ENCODE data around the gene MAP3K7. TPM values are rescaled to one million over a fixed set of nuclear protein-coding genes. Genes with fewer than 3 reads are reported as not detected.

MAP3K7 gene
- total RNA-seq, 2 donors from 2014 or later = 25.3 to 26.3 TPM

- DNase-seq (no peak), ATAC-seq (replicated peaks in 1 of 2) (no peak)
- no peak overlapping the region for H3K27ac Mint-ChIP-seq
- H3K9me3 Mint-ChIP-seq = no peaks in the 10 kb centered on the region
- no peaks in the 10 kb centered on the region for H3K36me3 Mint-ChIP-seq (ENCODE audit: insufficient read depth in 2 of 2)
- H3K4me1 Mint-ChIP-seq (ENCODE audit: low read depth) = peaks cover 10% of the 10 kb centered on the region
- H3K4me3 Mint-ChIP-seq = no peak overlapping the region
- H3K27me3 Mint-ChIP-seq (ENCODE audit: low read depth) = peaks cover 36% of the 10 kb centered on the region
Measured at GRCh38 chr6:90496258-90497016, 90.4 kb downstream of the MAP3K7 start.

- ATAC-seq (replicated peaks in 1 of 2) (no peak), DNase-seq (no peak)
- Mint-ChIP-seq H3K27me3 (ENCODE audit: low read depth) (peaks cover 36% of the 10 kb centered on the region), H3K27ac (no peak overlapping the region), H3K4me1 (ENCODE audit: low read depth) (peaks cover 10% of the 10 kb centered on the region), H3K9me3 (no peaks in the 10 kb centered on the region), H3K4me3 (no peak overlapping the region), H3K36me3 (ENCODE audit: insufficient read depth in 2 of 2) (no peaks in the 10 kb centered on the region)
Measured at GRCh38 chr6:90495216-90495817, 91.6 kb downstream of the MAP3K7 start.

GRCh38 chr6:90494067-90494780 lies 92.6 kb downstream of the MAP3K7 start:
- peaks cover 36% of the 10 kb centered on the region for H3K27me3 Mint-ChIP-seq (ENCODE audit: low read depth)
- ATAC-seq (replicated peaks in 1 of 2) (peak in 1 of 2 donors; percentile 11), DNase-seq (no peak)
- peaks cover 10% of the 10 kb centered on the region for H3K4me1 Mint-ChIP-seq (ENCODE audit: low read depth)
- H3K27ac Mint-ChIP-seq = no peak overlapping the region
- no peaks in the 10 kb centered on the region for H3K36me3 Mint-ChIP-seq (ENCODE audit: insufficient read depth in 2 of 2)
- H3K4me3 Mint-ChIP-seq = no peak overlapping the region
- H3K9me3 Mint-ChIP-seq = no peaks in the 10 kb centered on the region

DNA sequence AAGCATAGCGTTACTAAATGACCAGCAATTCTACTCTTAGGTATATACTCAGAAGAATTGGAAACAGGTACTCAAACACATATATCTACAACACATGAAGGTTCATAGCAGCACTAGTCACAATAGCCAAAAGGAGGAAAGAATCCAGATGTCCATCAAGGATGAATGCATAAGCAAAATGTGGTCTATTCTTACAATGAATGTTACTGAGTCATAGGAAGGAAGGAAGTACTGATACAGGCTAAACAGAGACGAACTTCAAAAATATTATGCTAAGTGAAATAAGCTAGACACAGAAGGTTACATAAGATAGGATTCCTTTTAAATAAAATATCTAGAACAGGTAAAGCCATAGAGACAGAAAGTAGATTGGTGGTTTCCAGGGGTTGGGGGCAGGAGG lies 93.5 kb downstream of the MAP3K7 start:
- Mint-ChIP-seq H3K27me3 (ENCODE audit: low read depth) (peaks cover 36% of the 10 kb centered on the region), H3K4me3 (no peak overlapping the region), H3K27ac (no peak overlapping the region), H3K36me3 (ENCODE audit: insufficient read depth in 2 of 2) (no peaks in the 10 kb centered on the region), H3K4me1 (ENCODE audit: low read depth) (peaks cover 10% of the 10 kb centered on the region), H3K9me3 (no peaks in the 10 kb centered on the region)
- ATAC-seq (replicated peaks in 1 of 2) = peak; percentile 36 to 55
- DNase-seq = no peak

- Mint-ChIP-seq H3K4me1 (ENCODE audit: low read depth) (peaks cover 10% of the 10 kb centered on the region), H3K27me3 (ENCODE audit: low read depth) (peaks cover 36% of the 10 kb centered on the region), H3K36me3 (ENCODE audit: insufficient read depth in 2 of 2) (peaks cover 0 to 1% of the 10 kb centered on the region in 2 donors), H3K27ac (no peak overlapping the region), H3K9me3 (no peaks in the 10 kb centered on the region), H3K4me3 (no peak overlapping the region)
- no peak for DNase-seq
- no peak for ATAC-seq (replicated peaks in 1 of 2)
Measured at GRCh38 chr6:90492798-90493197, 94.1 kb downstream of the MAP3K7 start.

DNA sequence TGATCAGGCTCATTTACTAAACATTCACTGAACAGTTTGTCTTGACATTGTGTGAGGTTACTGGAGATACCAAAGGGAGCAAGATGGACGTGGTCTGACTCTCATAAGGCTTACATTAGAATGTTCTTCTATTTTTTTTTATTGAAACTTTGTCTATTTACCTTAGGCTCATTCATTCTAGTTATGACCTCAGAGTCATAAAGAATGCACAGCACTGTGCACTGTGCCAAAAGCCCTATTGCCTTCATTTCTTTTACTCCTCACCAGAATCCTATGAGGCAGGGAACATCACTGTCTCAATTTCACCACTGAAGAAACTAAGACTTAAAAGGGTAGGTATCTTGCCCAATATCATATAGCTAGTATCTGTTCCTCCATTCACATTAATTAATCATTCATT lies 94.5 kb downstream of the MAP3K7 start:
- Mint-ChIP-seq H3K9me3 (no peaks in the 10 kb centered on the region), H3K4me3 (no peak overlapping the region), H3K36me3 (ENCODE audit: insufficient read depth in 2 of 2) (peaks cover 0 to 1% of the 10 kb centered on the region in 2 donors), H3K27ac (no peak overlapping the region), H3K4me1 (ENCODE audit: low read depth) (peaks cover 10% of the 10 kb centered on the region), H3K27me3 (ENCODE audit: low read depth) (peaks cover 32% of the 10 kb centered on the region)
- ATAC-seq (replicated peaks in 1 of 2) (no peak), DNase-seq (no peak)

GRCh38 chr6:90490030-90490716 lies 96.7 kb downstream of the MAP3K7 start:
- H3K4me3 Mint-ChIP-seq = no peak overlapping the region
- H3K4me1 Mint-ChIP-seq (ENCODE audit: low read depth) = peaks cover 23% of the 10 kb centered on the region
- peaks cover 29% of the 10 kb centered on the region for H3K27me3 Mint-ChIP-seq (ENCODE audit: low read depth)
- no peak for DNase-seq
- peaks cover 6 to 8% of the 10 kb centered on the region in 2 donors for H3K36me3 Mint-ChIP-seq (ENCODE audit: insufficient read depth in 2 of 2)
- peaks cover 0 to 4% of the 10 kb centered on the region in 2 donors for H3K9me3 Mint-ChIP-seq
- no peak for ATAC-seq (replicated peaks in 1 of 2)
- H3K27ac Mint-ChIP-seq = no peak overlapping the region

DNA sequence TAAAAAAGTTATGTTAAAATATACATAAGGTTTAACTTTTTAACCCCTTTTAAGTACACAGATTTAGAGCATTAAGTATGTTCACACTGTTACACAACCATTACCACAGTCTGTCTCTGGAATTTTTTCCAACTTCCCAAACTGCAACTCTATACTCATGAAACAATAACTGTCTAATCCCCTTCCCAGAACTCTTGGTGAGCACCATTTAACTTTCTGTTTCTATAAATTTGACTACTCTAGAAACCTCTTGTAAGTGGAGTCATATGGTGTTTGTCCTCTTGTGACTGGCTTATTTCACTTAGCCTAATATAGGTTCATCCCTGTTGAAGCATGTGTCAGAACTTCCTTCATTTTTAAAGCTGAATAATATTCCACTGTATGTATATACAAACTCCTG lies 98.1 kb downstream of the MAP3K7 start:
- ATAC-seq (replicated peaks in 1 of 2) = no peak
- Mint-ChIP-seq H3K4me3 (no peak overlapping the region), H3K36me3 (ENCODE audit: insufficient read depth in 2 of 2) (peaks cover 8 to 10% of the 10 kb centered on the region in 2 donors), H3K27me3 (ENCODE audit: low read depth) (peaks cover 16% of the 10 kb centered on the region), H3K9me3 (peaks cover 0 to 4% of the 10 kb centered on the region in 2 donors), H3K27ac (no peak overlapping the region), H3K4me1 (ENCODE audit: low read depth) (peaks cover 23% of the 10 kb centered on the region)
- DNase-seq = no peak

DNA sequence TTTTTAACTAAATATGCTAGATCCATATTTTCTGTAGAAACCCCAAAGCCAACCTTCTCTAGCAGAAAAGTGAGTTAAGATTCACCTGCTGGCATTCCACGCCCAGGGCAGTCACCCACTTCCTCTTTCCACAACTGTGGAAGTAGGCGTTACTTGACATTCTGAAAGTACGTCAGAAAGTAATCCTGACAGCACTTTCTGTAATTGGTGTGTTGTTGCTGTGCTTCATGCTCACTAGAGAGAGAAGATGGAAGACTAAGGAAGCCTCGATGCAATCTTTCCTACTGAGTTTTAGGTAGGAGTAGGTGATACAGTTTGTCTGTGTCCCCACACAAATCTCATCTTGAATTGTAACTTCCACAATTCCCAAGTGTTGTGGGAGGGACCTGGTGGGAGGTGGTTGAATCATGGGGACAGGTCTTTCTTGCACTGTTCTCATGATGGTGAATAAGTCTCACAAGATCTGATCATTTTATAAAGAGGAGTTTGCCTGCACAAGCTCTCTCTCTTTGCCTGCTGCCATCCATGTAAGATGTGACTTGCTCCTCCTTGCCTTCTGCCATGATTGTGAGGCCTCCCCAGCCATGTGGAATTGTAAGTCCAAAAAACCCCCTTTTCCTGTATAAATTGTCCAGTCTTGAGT lies 101.1 kb downstream of the MAP3K7 start:
- peaks cover 3 to 13% of the 10 kb centered on the region in 2 donors for H3K9me3 Mint-ChIP-seq
- H3K27me3 Mint-ChIP-seq (ENCODE audit: low read depth) = no peaks in the 10 kb centered on the region
- DNase-seq = no peak
- H3K27ac Mint-ChIP-seq = no peak overlapping the region
- H3K4me1 Mint-ChIP-seq (ENCODE audit: low read depth) = peaks cover 12% of the 10 kb centered on the region
- H3K4me3 Mint-ChIP-seq = no peak overlapping the region
- no peak for ATAC-seq (replicated peaks in 1 of 2)
- peaks cover 14 to 19% of the 10 kb centered on the region in 2 donors for H3K36me3 Mint-ChIP-seq (ENCODE audit: insufficient read depth in 2 of 2)

DNA sequence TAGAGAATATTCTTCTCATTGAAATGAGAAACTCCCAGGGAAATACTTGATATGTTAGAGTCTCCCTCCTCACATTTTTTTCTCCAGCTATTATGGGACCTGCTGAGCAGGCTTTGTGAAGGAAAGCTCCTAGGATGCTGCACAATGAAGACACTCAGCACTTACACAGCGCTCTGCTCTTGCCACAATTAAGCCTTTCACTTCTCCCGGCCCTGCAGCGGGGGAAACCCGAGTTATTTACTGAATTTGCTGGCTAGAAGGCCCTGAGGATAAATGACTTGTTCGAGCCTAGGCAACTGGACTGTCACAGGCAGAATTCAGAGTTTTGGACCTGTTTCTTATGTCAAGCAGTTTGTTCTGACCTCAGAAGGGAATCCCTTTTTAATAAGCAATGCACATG lies 102.0 kb downstream of the MAP3K7 start:
- H3K4me3 Mint-ChIP-seq = no peak overlapping the region
- no peak overlapping the region for H3K27ac Mint-ChIP-seq
- peaks cover 3 to 13% of the 10 kb centered on the region in 2 donors for H3K9me3 Mint-ChIP-seq
- ATAC-seq (replicated peaks in 1 of 2) (no peak), DNase-seq (no peak)
- H3K27me3 Mint-ChIP-seq (ENCODE audit: low read depth) = no peaks in the 10 kb centered on the region
- H3K4me1 Mint-ChIP-seq (ENCODE audit: low read depth) = peaks cover 12% of the 10 kb centered on the region
- peaks cover 14 to 19% of the 10 kb centered on the region in 2 donors for H3K36me3 Mint-ChIP-seq (ENCODE audit: insufficient read depth in 2 of 2)

DNA sequence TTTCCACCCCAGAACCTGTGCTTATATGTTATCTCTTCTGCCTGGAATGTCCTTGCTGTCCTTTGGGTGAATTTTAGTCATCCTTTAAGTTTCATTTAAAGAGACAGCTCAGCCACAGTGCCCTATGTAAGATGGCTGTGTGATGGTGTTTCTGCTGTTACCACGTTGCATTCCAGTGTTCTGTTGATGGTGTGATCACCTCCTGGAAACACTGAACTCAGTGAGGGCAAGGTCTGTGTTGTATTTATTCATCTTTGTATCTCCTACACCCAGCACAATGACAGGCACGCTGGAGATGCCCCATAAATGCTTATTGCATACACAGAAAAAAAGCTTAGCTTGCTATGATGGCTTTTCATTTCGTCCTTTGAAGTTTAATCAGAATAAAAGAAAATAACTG lies 102.5 kb downstream of the MAP3K7 start:
- no peak for ATAC-seq (replicated peaks in 1 of 2)
- peaks cover 14 to 19% of the 10 kb centered on the region in 2 donors for H3K36me3 Mint-ChIP-seq (ENCODE audit: insufficient read depth in 2 of 2)
- DNase-seq = no peak
- peaks cover 12% of the 10 kb centered on the region for H3K4me1 Mint-ChIP-seq (ENCODE audit: low read depth)
- H3K4me3 Mint-ChIP-seq = no peak overlapping the region
- H3K27ac Mint-ChIP-seq = no peak overlapping the region
- no peaks in the 10 kb centered on the region for H3K27me3 Mint-ChIP-seq (ENCODE audit: low read depth)
- H3K9me3 Mint-ChIP-seq = peaks cover 3 to 13% of the 10 kb centered on the region in 2 donors

DNA sequence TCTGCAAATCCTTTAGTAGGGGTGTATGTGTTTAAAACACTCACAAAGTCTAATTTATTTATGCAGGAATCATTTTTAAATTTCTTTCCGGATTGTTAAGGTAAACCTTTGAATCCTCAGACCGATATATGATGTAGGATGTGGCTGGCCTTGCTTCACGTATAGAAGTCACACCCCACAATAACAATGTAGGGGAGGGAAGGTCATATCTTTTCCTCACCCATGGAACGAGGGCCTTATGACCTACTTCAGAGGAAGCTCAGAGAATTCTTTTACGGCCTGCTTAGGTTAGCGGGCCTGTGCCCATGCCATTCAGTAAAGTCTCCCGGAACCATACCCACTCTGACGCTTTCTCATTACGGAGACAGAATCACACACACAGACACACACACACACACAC lies 102.9 kb downstream of the MAP3K7 start:
- Mint-ChIP-seq H3K27me3 (ENCODE audit: low read depth) (no peaks in the 10 kb centered on the region), H3K36me3 (ENCODE audit: insufficient read depth in 2 of 2) (peaks cover 14 to 19% of the 10 kb centered on the region in 2 donors), H3K27ac (no peak overlapping the region), H3K4me3 (no peak overlapping the region), H3K9me3 (peaks cover 3 to 13% of the 10 kb centered on the region in 2 donors), H3K4me1 (ENCODE audit: low read depth) (peaks cover 12% of the 10 kb centered on the region)
- ATAC-seq (replicated peaks in 1 of 2) = no peak
- DNase-seq = no peak

All from activated T-cell treated with anti-CD3 and anti-CD28 coated beads, Interleukin-2, amount 50 U/mL, for 72 hours (primary cell).